ENCODE data around the gene THOC1.
A peak's percentile ranks its signal among the peaks of the same experiment; 100 is the strongest.
"Not testable (repeated sequence)": the region's sequence is repeated elsewhere in the genome, so short reads cannot be mapped to it uniquely, and the experiment has no call there.

THOC1 gene

DNA sequence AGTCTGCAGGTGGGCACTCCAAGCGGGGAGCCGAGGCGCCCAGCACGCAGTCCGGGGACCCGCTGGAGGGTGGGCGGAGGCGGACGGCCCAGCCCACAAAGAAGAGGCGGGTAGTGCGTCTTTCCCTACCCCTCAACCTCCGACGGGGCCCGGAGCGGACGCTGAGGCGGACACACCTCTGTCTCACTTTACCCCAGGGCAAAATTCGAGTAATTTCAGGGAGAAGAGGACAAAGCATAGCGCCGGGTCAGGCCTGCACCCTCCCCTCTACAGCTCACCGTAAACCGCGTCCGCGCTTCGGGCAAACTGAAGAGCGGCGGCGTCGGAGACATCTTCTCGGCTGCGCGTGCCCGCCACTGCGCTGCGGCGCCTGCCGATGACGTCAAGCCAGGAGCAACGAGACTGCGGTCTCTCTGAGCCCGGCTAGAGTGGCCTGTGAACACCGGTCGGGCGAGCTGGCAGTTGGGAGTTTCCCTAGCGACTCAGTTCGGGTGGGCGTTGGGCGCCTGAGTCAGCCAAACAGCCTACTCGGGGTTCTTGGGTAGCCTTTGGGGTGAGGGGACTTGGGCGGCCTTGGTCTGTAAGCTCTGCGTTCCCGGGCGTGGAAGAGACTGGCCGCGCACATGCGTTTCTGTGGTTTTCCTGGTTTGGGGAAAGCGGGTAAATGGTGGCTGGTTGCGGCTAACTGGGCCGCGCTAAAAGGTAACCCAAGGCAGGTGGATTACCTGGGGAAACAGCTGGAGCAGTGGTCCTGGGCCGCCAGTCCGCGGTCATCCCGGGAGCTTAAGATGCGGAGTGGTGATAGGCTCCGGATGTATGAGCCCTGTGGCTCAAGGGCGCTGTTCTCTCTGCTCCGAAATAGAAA lies at the start of gene THOC1:
TSS of gene THOC1 (minus strand) at position 360 of the 865 bp plus-strand sequence. CDS start at position 332, 28 bp downstream.
- peak; percentile 94 to 95 for DNase-seq (ENCODE audit: low read depth in 2 of 2)

DNA sequence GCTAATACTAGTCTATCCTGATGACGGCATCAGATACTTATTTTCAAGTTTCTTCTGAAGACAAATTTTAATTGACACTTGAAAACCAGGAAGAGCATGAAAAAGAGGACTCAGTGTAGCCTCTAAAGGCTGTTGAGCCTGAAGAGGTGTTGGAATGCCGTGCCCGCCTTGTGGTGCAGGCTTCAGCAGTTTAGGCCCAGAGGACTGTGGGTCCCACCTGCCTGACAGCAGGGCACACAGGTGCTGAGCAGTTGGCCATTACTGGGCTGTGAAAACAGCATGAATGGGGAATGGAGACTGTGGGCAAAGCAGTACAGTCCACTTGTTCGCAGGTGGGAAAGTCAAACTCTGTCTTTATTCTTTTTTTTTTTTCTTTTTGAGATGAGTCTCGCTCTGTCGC lies 49.8 kb upstream of the THOC1 start:
- DNase-seq (ENCODE audit: low read depth in 2 of 2) = no peak

- DNase-seq (ENCODE audit: low read depth in 2 of 2) = no peak
Measured at GRCh38 chr18:316393-316792, 48.5 kb upstream of the THOC1 start.

DNA sequence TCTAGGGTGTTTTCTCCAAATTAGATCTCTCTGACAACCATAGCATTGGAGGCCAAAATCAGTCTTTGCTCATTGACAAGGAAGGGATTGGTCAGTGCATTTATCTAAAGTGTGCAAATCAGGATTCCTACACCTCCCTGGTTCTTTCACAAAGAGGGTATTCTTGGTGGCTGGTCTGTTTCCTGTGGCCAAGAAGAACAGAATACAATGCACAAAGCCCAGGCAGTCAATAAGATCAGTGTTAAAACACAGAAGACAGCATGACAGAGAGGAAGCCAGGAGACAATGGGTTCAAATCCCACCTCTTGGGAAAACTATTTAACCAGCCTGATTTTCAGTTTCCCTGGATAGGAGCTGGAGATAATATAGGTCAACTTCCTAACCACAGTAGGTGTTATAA lies 46.1 kb upstream of the THOC1 start:
- DNase-seq (ENCODE audit: low read depth in 2 of 2) = no peak

DNA sequence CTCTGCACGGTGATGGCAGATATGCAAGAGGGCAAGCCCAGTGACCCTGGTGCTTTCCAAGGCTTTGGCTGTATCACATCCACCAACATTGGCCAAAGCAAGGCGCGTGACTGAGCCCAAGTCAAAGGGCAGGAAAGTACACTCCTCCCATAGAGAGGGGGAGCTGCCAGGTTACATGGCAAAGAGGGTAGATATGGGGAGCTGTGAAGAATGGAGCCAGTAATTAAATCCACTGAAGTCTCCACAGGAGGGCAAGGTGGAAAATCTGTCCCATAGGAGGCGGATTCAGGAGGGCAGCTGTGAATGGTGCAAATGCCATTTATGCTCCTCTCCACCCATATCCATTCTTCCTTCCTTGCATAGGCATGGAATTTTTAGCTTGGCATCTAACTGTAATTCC lies 44.6 kb upstream of the THOC1 start:
- no peak for DNase-seq (ENCODE audit: low read depth in 2 of 2)

DNA sequence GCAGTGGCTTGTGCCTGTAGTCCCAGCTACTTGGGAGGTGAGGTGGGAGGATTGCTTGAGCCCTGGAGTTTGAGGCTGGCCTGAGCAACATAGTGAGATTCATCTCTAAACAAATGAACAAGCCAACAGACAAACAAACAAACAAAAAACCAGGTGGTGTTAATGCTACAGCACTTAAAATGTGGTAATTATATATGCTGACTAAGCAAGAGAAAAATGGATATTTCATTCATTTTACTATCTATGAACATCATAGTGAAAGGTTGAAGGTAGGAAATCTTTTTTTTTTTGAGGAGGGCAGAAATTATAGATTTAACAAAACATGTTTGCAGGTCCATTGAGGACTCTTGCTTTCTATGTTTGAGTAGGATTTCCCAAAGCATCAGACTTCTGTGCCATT lies 42.2 kb upstream of the THOC1 start:
- no peak for DNase-seq (ENCODE audit: low read depth in 2 of 2)

DNA sequence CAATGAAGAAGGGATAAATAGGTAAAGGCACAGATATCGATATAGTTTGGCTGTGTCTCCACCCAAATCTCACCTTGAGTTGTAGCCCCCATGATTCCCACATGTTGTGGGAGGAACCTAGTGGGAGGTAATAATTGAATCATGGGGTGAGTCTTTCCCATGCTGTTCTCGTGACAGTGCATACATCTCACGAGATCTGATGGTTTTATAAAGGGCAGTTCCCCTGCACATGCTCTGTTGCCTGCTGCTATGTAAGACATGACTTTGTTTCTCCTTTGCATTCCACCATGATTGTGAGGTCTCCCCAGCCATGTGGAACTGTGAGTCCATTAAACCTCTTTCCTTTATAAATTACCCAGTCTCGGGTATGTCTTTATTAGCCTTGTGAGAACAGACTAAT lies 40.2 kb upstream of the THOC1 start:
- DNase-seq (ENCODE audit: low read depth in 2 of 2) = not testable (repeated sequence)

GRCh38 chr18:306608-307255 lies 38.9 kb upstream of the THOC1 start:
- no peak for DNase-seq (ENCODE audit: low read depth in 2 of 2)

GRCh38 chr18:305003-305501 lies 37.2 kb upstream of the THOC1 start:
- no peak for DNase-seq (ENCODE audit: low read depth in 2 of 2)

GRCh38 chr18:303607-304006 lies 35.8 kb upstream of the THOC1 start:
- no peak for DNase-seq (ENCODE audit: low read depth in 2 of 2)

GRCh38 chr18:303011-303410 lies 35.2 kb upstream of the THOC1 start:
- no peak for DNase-seq (ENCODE audit: low read depth in 2 of 2)

- no peak for DNase-seq (ENCODE audit: low read depth in 2 of 2)
Measured at GRCh38 chr18:302097-302496, 34.2 kb upstream of the THOC1 start.

DNA sequence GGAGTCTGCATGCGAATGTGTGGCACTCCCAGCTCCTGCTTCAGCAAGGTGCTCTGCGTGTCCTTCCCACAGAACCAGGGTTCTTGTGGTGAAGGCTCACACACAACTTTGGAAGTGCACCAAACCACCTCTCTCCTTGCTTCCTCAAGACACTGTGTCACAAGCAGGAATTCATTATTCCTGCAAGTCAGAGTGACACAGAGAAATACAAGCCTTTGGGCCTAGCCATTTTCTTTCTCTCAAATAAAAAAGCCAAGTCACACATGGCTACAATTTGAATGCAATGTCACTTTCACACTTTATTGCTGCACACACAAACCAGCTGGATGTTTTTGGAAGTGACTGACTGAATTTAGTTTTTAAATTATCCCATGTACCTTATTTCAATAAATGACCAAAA lies 30.1 kb upstream of the THOC1 start:
- DNase-seq (ENCODE audit: low read depth in 2 of 2) = no peak

DNA sequence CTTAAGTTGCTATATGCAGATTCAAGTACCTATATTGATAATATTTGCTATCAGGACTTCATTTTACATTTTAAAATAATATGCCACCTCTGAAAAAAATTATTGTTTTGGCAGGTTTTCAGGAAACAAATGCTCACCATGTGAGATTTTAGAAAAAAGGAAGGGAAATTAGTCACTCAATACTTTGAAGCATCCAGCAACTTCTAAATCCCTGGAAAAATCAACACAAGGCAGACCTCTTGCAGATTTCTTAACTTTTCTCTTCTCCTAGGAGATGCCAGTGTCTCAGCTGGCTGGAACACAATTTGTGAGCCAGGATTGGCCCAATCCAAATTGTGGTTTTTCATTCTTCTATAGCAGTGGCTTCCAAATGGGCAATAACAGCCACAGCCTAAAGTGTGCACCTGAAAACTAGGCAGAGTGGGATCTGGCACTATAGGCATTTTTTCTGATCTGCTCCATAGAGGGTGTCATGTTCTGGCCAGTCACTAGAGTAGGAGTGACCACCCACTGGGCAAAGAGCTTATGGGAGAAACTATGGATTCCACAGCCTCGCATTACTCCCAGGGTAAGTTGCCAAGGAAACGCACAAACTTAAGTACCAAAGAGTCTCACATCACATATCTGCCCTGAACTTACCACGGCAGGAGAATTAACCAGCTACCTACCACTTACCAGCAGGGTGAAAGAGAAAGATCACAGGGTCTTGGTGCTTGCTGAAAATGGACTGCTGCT lies 28.1 kb upstream of the THOC1 start:
- DNase-seq (ENCODE audit: low read depth in 2 of 2) = no peak

DNA sequence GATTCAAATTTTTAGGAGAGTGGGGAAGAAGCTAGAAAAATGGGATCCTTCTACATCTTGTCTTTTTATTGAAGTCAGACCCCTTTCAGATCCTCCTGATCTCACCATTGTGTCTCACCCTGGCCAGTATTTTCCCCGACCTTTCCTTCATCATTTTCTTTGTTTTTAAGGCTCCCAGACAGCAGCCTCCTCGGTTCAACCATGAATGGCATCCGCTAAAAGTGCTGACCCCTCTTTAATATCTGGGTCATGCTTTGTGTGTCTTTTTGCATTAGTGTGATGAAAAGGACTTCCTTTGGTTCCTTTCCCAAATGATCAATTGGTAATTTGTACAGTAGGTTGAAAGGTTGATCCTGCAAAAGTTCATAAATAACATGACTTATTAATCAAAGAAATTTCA lies 26.7 kb upstream of the THOC1 start:
- no peak for DNase-seq (ENCODE audit: low read depth in 2 of 2)

DNA sequence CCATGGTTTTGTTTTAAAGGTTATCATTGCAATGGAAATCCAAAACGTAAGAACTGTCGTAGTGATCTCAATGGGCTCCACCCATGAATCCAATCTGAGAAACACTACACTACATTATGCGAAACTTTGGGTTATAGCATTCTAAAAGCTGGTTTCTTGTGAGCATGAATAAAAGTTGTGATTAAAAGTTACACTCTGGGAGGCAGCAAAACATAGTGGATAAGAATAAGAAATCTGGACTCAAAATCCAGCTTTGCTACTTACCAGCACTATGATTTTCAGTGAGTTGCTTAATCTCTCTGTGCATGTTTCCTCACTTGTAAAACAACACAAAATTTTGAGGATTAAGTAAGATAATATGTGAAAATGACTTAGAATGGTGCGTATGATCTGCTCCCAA lies 25.7 kb upstream of the THOC1 start:
- no peak for DNase-seq (ENCODE audit: low read depth in 2 of 2)

DNA sequence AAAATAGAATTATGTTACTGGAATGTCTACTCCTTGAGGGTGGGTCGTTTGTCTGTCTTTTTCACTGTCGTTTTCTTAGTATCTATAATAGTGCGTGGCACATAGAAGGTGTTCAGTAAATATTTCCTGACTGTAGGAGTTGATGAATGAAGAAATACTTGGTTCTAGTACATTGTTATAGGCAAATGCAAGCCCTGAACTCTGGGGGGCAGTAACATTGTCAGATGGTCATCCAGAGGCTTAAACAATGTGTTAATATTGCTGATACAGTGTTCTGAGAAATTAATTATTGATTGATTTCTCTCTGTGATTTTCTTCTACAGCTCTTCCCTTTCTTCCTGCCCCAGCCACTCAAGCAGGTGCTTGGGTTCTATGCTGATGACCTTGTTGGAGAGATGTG lies 24.4 kb upstream of the THOC1 start:
- DNase-seq (ENCODE audit: low read depth in 2 of 2) = no peak

DNA sequence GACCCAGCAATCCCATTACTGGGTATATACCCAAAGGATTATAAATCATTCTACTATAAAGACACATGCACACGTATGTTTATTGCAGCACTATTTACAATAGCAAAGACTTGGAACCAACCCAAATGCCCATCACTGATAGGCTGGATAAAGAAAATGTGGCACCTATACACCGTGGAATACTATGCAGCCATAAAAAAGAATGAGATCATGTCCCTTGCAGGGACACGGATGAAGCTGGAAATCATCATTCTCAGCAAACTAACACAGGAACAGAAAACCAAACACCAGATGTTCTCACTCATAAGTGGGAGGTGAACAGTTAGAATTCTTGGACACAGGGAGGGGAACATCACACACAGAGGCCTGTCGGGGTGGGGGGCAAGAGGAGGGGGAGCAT lies 22.1 kb upstream of the THOC1 start:
- DNase-seq (ENCODE audit: low read depth in 2 of 2) = not testable (repeated sequence)

- DNase-seq (ENCODE audit: low read depth in 2 of 2) = no peak
Measured at GRCh38 chr18:289026-289425, 21.2 kb upstream of the THOC1 start.

DNA sequence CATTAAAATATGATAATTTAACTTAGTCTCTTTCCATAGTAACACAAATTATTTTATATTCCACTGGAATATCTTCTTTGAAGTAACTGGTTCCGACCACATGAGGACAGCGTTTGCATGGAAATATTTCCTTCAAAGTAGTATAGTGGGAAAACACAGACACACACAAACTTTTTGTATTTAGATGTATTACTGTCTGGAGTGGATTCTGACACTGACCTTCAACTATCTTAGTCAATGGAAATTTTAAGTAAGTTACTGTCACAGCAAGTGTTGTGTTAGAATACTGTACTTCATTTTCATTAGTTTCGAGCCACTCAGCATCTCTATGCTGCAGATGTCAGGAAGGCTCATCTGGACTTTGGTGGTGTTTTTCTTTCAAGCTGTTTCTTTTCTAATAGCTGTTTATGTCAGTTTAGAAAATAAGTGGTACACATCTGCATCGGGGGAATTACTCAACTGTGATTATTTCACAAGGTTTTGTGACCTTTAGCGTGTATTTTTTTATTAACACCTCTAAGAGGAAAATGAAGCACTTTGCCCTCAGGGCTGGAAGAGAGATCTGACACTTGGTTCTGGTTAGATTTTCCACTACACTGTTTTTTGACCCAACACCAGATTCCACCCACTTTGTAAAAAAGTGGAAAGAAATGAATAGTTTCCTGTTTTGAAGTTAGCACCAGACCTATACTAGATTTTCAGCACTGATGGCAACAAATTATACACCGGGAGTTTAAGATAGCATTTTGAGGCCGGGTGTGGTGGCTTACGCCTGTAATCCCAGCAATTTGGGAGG lies 18.9 kb upstream of the THOC1 start:
- no peak for DNase-seq (ENCODE audit: low read depth in 2 of 2)

DNA sequence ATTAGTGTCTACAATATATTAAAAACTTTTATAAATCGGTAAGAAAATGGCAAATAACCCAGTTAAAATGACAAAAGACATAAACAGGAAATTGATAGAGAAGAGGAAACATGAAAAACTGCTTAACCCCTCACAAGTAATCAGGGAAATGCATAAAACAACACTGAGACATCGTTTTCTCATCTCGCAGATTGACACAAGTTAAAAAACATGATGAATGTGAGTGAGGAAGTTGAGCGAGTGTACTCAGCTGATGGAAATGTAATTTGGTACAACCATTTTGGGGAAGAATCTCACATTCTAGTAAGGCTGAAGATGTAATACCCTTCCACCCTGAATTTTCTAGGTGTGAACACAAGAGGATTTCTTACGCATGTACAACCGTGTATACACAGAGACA lies 18.0 kb upstream of the THOC1 start:
- no peak for DNase-seq (ENCODE audit: low read depth in 2 of 2)

DNA sequence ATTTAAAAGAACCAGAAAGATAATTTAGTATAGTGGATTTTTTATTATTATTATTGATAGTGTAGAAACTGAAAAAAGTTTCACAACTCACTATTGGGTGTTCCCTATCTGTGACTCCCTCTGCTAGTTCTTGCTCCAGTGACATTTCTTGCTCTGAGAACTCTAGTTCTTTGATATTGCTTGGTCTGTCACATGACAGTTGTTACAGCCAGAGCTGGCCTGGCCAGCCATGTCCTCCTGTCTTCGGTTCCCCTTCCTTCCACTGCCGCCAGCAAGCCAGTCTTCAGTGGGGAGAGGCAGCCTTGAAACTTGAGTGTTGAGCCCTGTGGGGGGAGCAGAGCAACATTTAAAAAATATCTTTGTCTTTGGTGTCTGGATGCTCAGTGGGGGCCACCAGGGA lies 7.6 kb upstream of the THOC1 start:
- DNase-seq (ENCODE audit: low read depth in 2 of 2) = no peak
